IMR-90 (cell line): ENCODE data around the gene S100A13. TPM values are rescaled to one million over a fixed set of nuclear protein-coding genes. Genes with fewer than 3 reads are reported as not detected.

Experiments used
- ATAC-seq: fragments of 200-7000 bp; cut with Tn5 transposase; 2 replicates; pipeline ENCODE4 v1.9.1; 2020; ENCODE audit warnings: low read depth, mild to moderate bottlenecking, moderate library complexity
- BruUV-seq: library from RNA; stranded (reverse); fragments of 400-500 nt; replicated peaks from 2 replicates; lab custom pipeline; 2021; lab: Mats Ljungman, UMichigan
- CTCF ChIA-PET: fragments of 300-600 bp; formaldehyde crosslinking; extraction: SDS; loops from one replicate; lab custom pipeline; 2021; ENCODE audit warnings: antibody characterized with exemption; lab: Yijun Ruan, JAX
- POLR2A ChIA-PET: fragments of 300-600 bp; sonication (Branson Sonifier 250); formaldehyde crosslinking; loops from one replicate; lab custom pipeline; 2022; ENCODE audit warnings: antibody characterized with exemption; ENCODE audit not compliant: unreplicated experiment; lab: Charles Lee
- DNase-seq: peaks from one replicate; pipeline ENCODE4 v3.0.0; 2013
- H2AFZ ChIP-seq: replicated peaks from 2 replicates; pipeline ENCODE3; 2013; ENCODE audit warnings: low read length, mild to moderate bottlenecking; ENCODE audit not compliant: poor library complexity
- H2AK5ac ChIP-seq: 2 replicates; pipeline ENCODE4 v1.6.1; 2013; ENCODE audit warnings: low read depth, low read length, inconsistent platforms
- H2AK9ac ChIP-seq: replicated peaks from 2 replicates; pipeline ENCODE3; 2013; ENCODE audit warnings: mild to moderate bottlenecking, low read depth, low read length, moderate library complexity; ENCODE audit not compliant: poor library complexity
- H2BK120ac ChIP-seq: 2 replicates; pipeline ENCODE4 v1.6.1; 2013; ENCODE audit warnings: low read depth, low read length, inconsistent platforms
- H2BK15ac ChIP-seq: 3 replicates; pipeline ENCODE4 v1.6.1; 2013; ENCODE audit warnings: low read depth, low read length, inconsistent platforms
- H2BK20ac ChIP-seq: 2 replicates; pipeline ENCODE4 v1.6.1; 2013; ENCODE audit warnings: low read depth, mild to moderate bottlenecking, inconsistent platforms, low read length, moderate library complexity
- H2BK5ac ChIP-seq: 2 replicates; pipeline ENCODE4 v1.6.1; 2013; ENCODE audit warnings: mild to moderate bottlenecking, low read depth, low read length, inconsistent platforms; ENCODE audit not compliant: poor library complexity, severe bottlenecking
- H3K14ac ChIP-seq: replicated peaks from 2 replicates; pipeline ENCODE4 v1.6.1; 2013; ENCODE audit warnings: low read depth, low read length, inconsistent platforms
- H3K18ac ChIP-seq: 2 replicates; pipeline ENCODE4 v1.6.1; 2013; ENCODE audit warnings: low read depth, low read length, control low read depth
- H3K23ac ChIP-seq: 2 replicates; pipeline ENCODE4 v1.6.1; 2013; ENCODE audit warnings: low read depth, low read length, inconsistent platforms
- H3K27ac ChIP-seq: 2 replicates; pipeline ENCODE4 v1.5.1; 2013; ENCODE audit warnings: mild to moderate bottlenecking, control low read depth, low read length; ENCODE audit not compliant: insufficient read depth
- H3K27me3 ChIP-seq: 2 replicates; pipeline ENCODE4 v1.6.1; 2013; ENCODE audit warnings: low read length; ENCODE audit not compliant: control insufficient read depth, insufficient read depth
- H3K36me3 ChIP-seq: 2 replicates; pipeline ENCODE4 v1.6.1; 2013; ENCODE audit warnings: low read length, mixed read lengths; ENCODE audit not compliant: control insufficient read depth, insufficient read depth
- H3K4ac ChIP-seq: 2 replicates; pipeline ENCODE4 v1.6.1; 2013; ENCODE audit warnings: low read depth, low read length, inconsistent platforms
- H3K4me1 ChIP-seq: 2 replicates; pipeline ENCODE4 v1.6.1; 2013; ENCODE audit warnings: low read length, mixed read lengths; ENCODE audit not compliant: control insufficient read depth, insufficient read depth
- H3K4me2 ChIP-seq: 2 replicates; pipeline ENCODE4 v1.6.1; 2013; ENCODE audit warnings: low read depth, mild to moderate bottlenecking, control low read depth, low read length, moderate library complexity
- H3K4me3 ChIP-seq: 2 replicates; pipeline ENCODE4 v1.5.1; 2013; ENCODE audit warnings: low read depth, mild to moderate bottlenecking, control low read depth, low read length, moderate library complexity; ENCODE audit not compliant: insufficient read depth
- H3K56ac ChIP-seq: 2 replicates; pipeline ENCODE4 v1.6.1; 2013; ENCODE audit warnings: low read length, inconsistent platforms; ENCODE audit not compliant: insufficient read depth; ENCODE audit errors: extremely low read depth
- H3K79me1 ChIP-seq, 2 experiments: 2 replicates each; pipeline ENCODE4 v1.6.1; 2013; ENCODE audit warnings: low read length in 2 of 2, inconsistent platforms in 1 of 2, low read depth in 1 of 2
- H3K9ac ChIP-seq: 2 replicates; pipeline ENCODE4 v1.6.1; 2013; ENCODE audit warnings: low read depth, low read length, control low read depth
- H3K9me1 ChIP-seq: 2 replicates; pipeline ENCODE4 v1.6.1; 2013; ENCODE audit warnings: low read length, inconsistent platforms; ENCODE audit not compliant: insufficient read depth
- H3K9me3 ChIP-seq: 2 replicates; pipeline ENCODE4 v1.6.1; 2013; ENCODE audit warnings: low read length; ENCODE audit not compliant: control insufficient read depth, insufficient read depth
- H4K20me1 ChIP-seq: 2 replicates; pipeline ENCODE4 v1.6.1; 2013; ENCODE audit warnings: low read length, inconsistent platforms; ENCODE audit not compliant: insufficient read depth
- H4K5ac ChIP-seq: 2 replicates; pipeline ENCODE4 v1.6.1; 2013; ENCODE audit warnings: mild to moderate bottlenecking, low read depth, low read length, control low read depth
- H4K8ac ChIP-seq, 2 experiments: 2 replicates each; pipeline ENCODE4 v1.6.1; 2013; ENCODE audit warnings: low read depth in 2 of 2, low read length in 2 of 2, control low read depth in 1 of 2, inconsistent platforms in 1 of 2
- H4K91ac ChIP-seq: 2 replicates; pipeline ENCODE4 v1.6.1; 2013; ENCODE audit warnings: low read depth, low read length, inconsistent platforms; ENCODE audit not compliant: insufficient read depth
- BHLHE40 ChIP-seq: fragments of 150-350 bp; IDR thresholded peaks from 2 replicates; pipeline ENCODE4 v1.6.1; 2016; ENCODE audit warnings: mild to moderate bottlenecking, low read depth, low read length
- CEBPB ChIP-seq: IDR thresholded peaks from 2 replicates; pipeline ENCODE4 v1.6.1; 2012; ENCODE audit warnings: low read depth, low read length, improper control_type of control experiment
- CHD1 ChIP-seq: IDR thresholded peaks from 2 replicates; pipeline ENCODE4 v1.6.1; 2012; ENCODE audit warnings: low read depth, low read length, improper control_type of control experiment
- FOS ChIP-seq: fragments of 150-350 bp; IDR thresholded peaks from 2 replicates; pipeline ENCODE4 v1.6.1; 2016; ENCODE audit warnings: low read depth, low read length
- MAFK ChIP-seq: IDR thresholded peaks from 2 replicates; pipeline ENCODE4 v1.6.1; 2012; ENCODE audit warnings: low read depth, low read length, improper control_type of control experiment
- MAZ ChIP-seq: IDR thresholded peaks from 2 replicates; pipeline ENCODE4 v1.6.1; 2012; ENCODE audit warnings: low read depth, mild to moderate bottlenecking, low read length, improper control_type of control experiment, moderate library complexity, borderline replicate concordance
- MXI1 ChIP-seq: IDR thresholded peaks from 2 replicates; pipeline ENCODE4 v1.6.1; 2012; ENCODE audit warnings: low read depth, mild to moderate bottlenecking, low read length, moderate library complexity, borderline replicate concordance
- NFE2L2 ChIP-seq: fragments of 150-350 bp; IDR thresholded peaks from 2 replicates; pipeline ENCODE4 v1.6.1; 2016; ENCODE audit warnings: low read depth, mild to moderate bottlenecking, low read length
- POLR2A ChIP-seq: IDR thresholded peaks from 2 replicates; pipeline ENCODE4 v1.6.1; 2012; ENCODE audit warnings: mild to moderate bottlenecking, low read depth, low read length
- RAD21 ChIP-seq: IDR thresholded peaks from 2 replicates; pipeline ENCODE4 v1.6.1; 2012; ENCODE audit warnings: low read length, improper control_type of control experiment
- RCOR1 ChIP-seq: IDR thresholded peaks from 2 replicates; pipeline ENCODE4 v1.6.1; 2012; ENCODE audit warnings: mild to moderate bottlenecking, low read length, improper control_type of control experiment; ENCODE audit not compliant: insufficient replicate concordance
- RFX5 ChIP-seq: IDR thresholded peaks from 2 replicates; pipeline ENCODE4 v1.8.0; 2012; ENCODE audit warnings: low read depth, mild to moderate bottlenecking, low read length, moderate library complexity
- SMC3 ChIP-seq: fragments of 150-350 bp; IDR thresholded peaks from 2 replicates; pipeline ENCODE4 v1.6.1; 2016; ENCODE audit warnings: low read depth, mild to moderate bottlenecking, antibody characterized with exemption, low read length, moderate library complexity
- WGBS, 2 experiments: methylation state at CpG; one replicate each; pipeline versions ENCODE4 v1.1.5 to v1.1.7; 2013; ENCODE audit warnings: missing lambda C conversion rate in 2 of 2; ENCODE audit not compliant: insufficient read length in 1 of 2; ENCODE audit errors: extremely low coverage in 2 of 2; 5-methylcytosine and 5-hydroxymethylcytosine counted together
- dilution Hi-C: fragments of 300-500 bp; cut with HindIII; formaldehyde crosslinking; loops from one replicate; pipeline ENCODE4 v1.14.3; 2018; ENCODE audit warnings: low sequenced_read_pairs; ENCODE audit not compliant: unreplicated experiment
- in situ Hi-C: fragments of 300-500 bp; cut with MboI; formaldehyde crosslinking; loops from 3 replicates; pipeline ENCODE4 v1.14.3; 2019; ENCODE audit warnings: low sequenced_read_pairs, inconsistent platforms, mixed read lengths
- intact Hi-C: fragments of 100-400 bp; cut with micrococcal nuclease; formaldehyde crosslinking; loops from 2 replicates; pipeline ENCODE4 v1.10.0; 2022
- polyA plus RNA-seq, 3 experiments: library from polyadenylated mRNA; depleted of rRNA; stranded (reverse); fragments of >200 nt; gene quantifications; 2 replicates each; pipeline ENCODE4 v1.2.3, GENCODE V29; 2012; ENCODE audit warnings: low replicate concordance in 1 of 3
- total RNA-seq: library from RNA; depleted of rRNA; stranded (reverse); fragments of >200 nt; gene quantifications from 2 replicates; pipeline ENCODE4 v1.2.3, GENCODE V29; 2012
- TF ChIP-seq, protein P1 (sequence below): fragments of 150-350 bp; IDR thresholded peaks from 2 replicates; pipeline ENCODE4 v1.6.1; 2017; ENCODE audit warnings: mild to moderate bottlenecking, antibody characterized with exemption, low read length, low read depth
- TF ChIP-seq, protein P2 (sequence below): conservative IDR thresholded peaks from 2 replicates; pipeline ENCODE4 v1.5.1; 2012; ENCODE audit warnings: mild to moderate bottlenecking, low read depth, low read length, improper control_type of control experiment
- TF ChIP-seq, protein P3 (sequence below): fragments of 150-350 bp; IDR thresholded peaks from 2 replicates; pipeline ENCODE4 v1.6.1; 2016; ENCODE audit warnings: low read depth, mild to moderate bottlenecking, low read length, moderate library complexity, borderline replicate concordance

S100A13 gene
- total and polyA plus RNA-seq, 2 of the 4 experiments (the other 2 are of a cell fraction): 122 to 468 TPM

DNA sequence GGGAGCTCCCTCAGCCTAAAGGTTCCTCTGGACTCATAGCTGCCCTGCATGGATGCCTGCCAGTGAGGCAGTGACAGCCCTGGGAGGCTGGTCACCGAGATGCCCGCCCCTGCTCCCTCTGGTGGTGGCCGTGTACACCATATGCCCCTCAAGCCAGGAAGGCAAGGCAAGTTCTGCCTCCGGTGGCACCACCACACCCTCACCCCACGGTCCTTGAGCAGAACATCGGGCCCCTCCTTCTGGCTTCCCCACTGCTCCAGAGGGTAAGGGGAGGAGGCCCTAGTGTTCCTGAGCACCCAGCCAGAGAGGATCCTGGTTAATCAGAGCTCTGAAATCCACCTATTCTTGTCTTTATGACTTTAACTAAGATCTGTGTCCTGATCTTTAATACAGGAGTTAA is 9.6 kb downstream of the S100A13 start:
- TF ChIP-seq RCOR1 (no peak), RFX5 (no peak), BHLHE40 (no peak), MAFK (no peak), MXI1 (no peak), CHD1 (no peak), POLR2A (no peak; the same call in 1 of the 2 replicates), FOS (no peak), MAZ (no peak; the same call in 1 of the 2 replicates), NFE2L2 (no peak), CEBPB (no peak), RAD21 (peak; percentile 55), SMC3 (peak; percentile 71)
- TF ChIP-seq, protein P1, sequence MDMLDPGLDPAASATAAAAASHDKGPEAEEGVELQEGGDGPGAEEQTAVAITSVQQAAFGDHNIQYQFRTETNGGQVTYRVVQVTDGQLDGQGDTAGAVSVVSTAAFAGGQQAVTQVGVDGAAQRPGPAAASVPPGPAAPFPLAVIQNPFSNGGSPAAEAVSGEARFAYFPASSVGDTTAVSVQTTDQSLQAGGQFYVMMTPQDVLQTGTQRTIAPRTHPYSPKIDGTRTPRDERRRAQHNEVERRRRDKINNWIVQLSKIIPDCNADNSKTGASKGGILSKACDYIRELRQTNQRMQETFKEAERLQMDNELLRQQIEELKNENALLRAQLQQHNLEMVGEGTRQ: no peak
- TF ChIP-seq, protein P2, sequence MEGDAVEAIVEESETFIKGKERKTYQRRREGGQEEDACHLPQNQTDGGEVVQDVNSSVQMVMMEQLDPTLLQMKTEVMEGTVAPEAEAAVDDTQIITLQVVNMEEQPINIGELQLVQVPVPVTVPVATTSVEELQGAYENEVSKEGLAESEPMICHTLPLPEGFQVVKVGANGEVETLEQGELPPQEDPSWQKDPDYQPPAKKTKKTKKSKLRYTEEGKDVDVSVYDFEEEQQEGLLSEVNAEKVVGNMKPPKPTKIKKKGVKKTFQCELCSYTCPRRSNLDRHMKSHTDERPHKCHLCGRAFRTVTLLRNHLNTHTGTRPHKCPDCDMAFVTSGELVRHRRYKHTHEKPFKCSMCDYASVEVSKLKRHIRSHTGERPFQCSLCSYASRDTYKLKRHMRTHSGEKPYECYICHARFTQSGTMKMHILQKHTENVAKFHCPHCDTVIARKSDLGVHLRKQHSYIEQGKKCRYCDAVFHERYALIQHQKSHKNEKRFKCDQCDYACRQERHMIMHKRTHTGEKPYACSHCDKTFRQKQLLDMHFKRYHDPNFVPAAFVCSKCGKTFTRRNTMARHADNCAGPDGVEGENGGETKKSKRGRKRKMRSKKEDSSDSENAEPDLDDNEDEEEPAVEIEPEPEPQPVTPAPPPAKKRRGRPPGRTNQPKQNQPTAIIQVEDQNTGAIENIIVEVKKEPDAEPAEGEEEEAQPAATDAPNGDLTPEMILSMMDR: peak; percentile 60
- TF ChIP-seq, protein P3, sequence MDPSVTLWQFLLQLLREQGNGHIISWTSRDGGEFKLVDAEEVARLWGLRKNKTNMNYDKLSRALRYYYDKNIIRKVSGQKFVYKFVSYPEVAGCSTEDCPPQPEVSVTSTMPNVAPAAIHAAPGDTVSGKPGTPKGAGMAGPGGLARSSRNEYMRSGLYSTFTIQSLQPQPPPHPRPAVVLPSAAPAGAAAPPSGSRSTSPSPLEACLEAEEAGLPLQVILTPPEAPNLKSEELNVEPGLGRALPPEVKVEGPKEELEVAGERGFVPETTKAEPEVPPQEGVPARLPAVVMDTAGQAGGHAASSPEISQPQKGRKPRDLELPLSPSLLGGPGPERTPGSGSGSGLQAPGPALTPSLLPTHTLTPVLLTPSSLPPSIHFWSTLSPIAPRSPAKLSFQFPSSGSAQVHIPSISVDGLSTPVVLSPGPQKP: no peak
- dilution Hi-C loops: no loop called here
- H3K9me3 ChIP-seq: no peaks in the 10 kb centered on the region
- no peak overlapping the region for H4K5ac ChIP-seq
- peak overlapping the region; percentile 57; the same call in 1 of the 2 replicates for H4K91ac ChIP-seq
- no peak overlapping the region for H2BK5ac ChIP-seq
- H3K36me3 ChIP-seq: peaks cover 20% of the 10 kb centered on the region
- no peak overlapping the region for H3K4me3 ChIP-seq
- peak overlapping the region; percentile 29; the same call in 1 of the 2 replicates for H2AK5ac ChIP-seq
- H3K9me1 ChIP-seq: no peaks in the 10 kb centered on the region
- POLR2A ChIA-PET: interaction anchor here (0.8 kb wide), 1 partner anchor 111 kb away, joined by 3 read pairs; no protein-coding TSS in a partner anchor
- H3K4me1 ChIP-seq: peaks cover 8% of the 10 kb centered on the region; the same call in 1 of the 2 replicates
- 0 out of 2 replicates have a peak overlapping the region, but pooled peaks have one; percentile 11 for H2BK120ac ChIP-seq
- peaks cover 6 to 13% of the 10 kb centered on the region in 2 experiments for H3K79me1 ChIP-seq
- H3K4me2 ChIP-seq: no peak overlapping the region
- DNase-seq: no peak
- peak overlapping the region; percentile 54 for H2AFZ ChIP-seq
- H3K18ac ChIP-seq: no peak overlapping the region
- CTCF ChIA-PET: interaction anchor here (2.3 to 2.5 kb wide), 2 partner anchors 16 to 45 kb away, joined by 6 to 15 read pairs; partner anchors contain the start of gene CHTOP
- in situ Hi-C loops: no loop called here
- no peak overlapping the region for H2BK15ac ChIP-seq
- H3K27ac ChIP-seq: no peak overlapping the region
- H3K56ac ChIP-seq: no peak overlapping the region
- peak; percentile 48 for ATAC-seq
- no peak overlapping the region for H3K23ac ChIP-seq
- peak overlapping the region in 1 of 2 experiments; percentile 31; a peak in 1 of 4 replicates for H4K8ac ChIP-seq
- no peaks in the 10 kb centered on the region for H4K20me1 ChIP-seq
- H3K4ac ChIP-seq: peak overlapping the region; percentile 40; the same call in 1 of the 2 replicates
- H3K9ac ChIP-seq: no peak overlapping the region
- no peaks in the 10 kb centered on the region for H3K27me3 ChIP-seq
- peak overlapping the region; percentile 88 for H2AK9ac ChIP-seq
- H2BK20ac ChIP-seq: no peak overlapping the region
- no CpG with 5 or more reads among the region's 6 CpGs for WGBS, 2 experiments
- BruUV-seq: no TSS peak
- intact Hi-C loops: loop anchor here (1.0 kb wide), 1 partner anchor 45 kb away; no protein-coding TSS in a partner anchor
- H3K14ac ChIP-seq: 0 out of 2 replicates have a peak overlapping the region, but pooled peaks have one; percentile 46
